Small intestine (tissue), 7 donors: ENCODE results near the gene DDX23. TPM values are rescaled to one million over a fixed set of nuclear protein-coding genes. Genes with fewer than 3 reads are reported as not detected.

ENCODE experiments used
- DNase-seq, 2 donors: peaks; one replicate each; pipeline versions ENCODE4 v3.0.0 to v3.0.0-alpha.2; 2013
- FAIRE-seq: peaks from 2 replicates; lab custom pipeline; 2012; peaks lifted over from hg19 to GRCh38; lab: Jason Lieb, UNC
- H3K27ac ChIP-seq, 3 donors: one replicate each; pipeline ENCODE4 v1.5.1; 2013; ENCODE audit warnings: low read length in 2 of 3, mild to moderate bottlenecking in 2 of 3, control low read depth in 1 of 3, inconsistent platforms in 1 of 3, low read depth in 1 of 3, moderate library complexity in 1 of 3
- H3K27me3 ChIP-seq, 3 donors: one replicate each; pipeline ENCODE4 v1.6.1; 2013; ENCODE audit warnings: low read length in 3 of 3, inconsistent platforms in 1 of 3; ENCODE audit not compliant: control insufficient read depth in 3 of 3, insufficient read depth in 3 of 3
- H3K36me3 ChIP-seq, 3 donors: one replicate each; pipeline ENCODE4 v1.6.1; 2013; ENCODE audit warnings: low read length in 3 of 3, inconsistent platforms in 1 of 3, low read depth in 1 of 3, mild to moderate bottlenecking in 1 of 3, moderate library complexity in 1 of 3; ENCODE audit not compliant: control insufficient read depth in 3 of 3, insufficient read depth in 2 of 3
- H3K4me1 ChIP-seq, 3 donors: one replicate each; pipeline ENCODE4 v1.6.1; 2013; ENCODE audit warnings: low read length in 2 of 3, inconsistent platforms in 1 of 3, low read depth in 1 of 3, mild to moderate bottlenecking in 1 of 3, moderate library complexity in 1 of 3; ENCODE audit not compliant: control insufficient read depth in 3 of 3, insufficient read depth in 2 of 3
- H3K4me3 ChIP-seq, 3 donors: one replicate each; pipeline ENCODE4 v1.5.1; 2013; ENCODE audit warnings: low read length in 3 of 3, control low read depth in 1 of 3, inconsistent platforms in 1 of 3, low read depth in 1 of 3, mild to moderate bottlenecking in 1 of 3, moderate library complexity in 1 of 3
- H3K9me3 ChIP-seq, 2 donors: one replicate each; pipeline ENCODE4 v1.6.1; 2013; ENCODE audit warnings: low read depth in 1 of 2, low read length in 1 of 2; ENCODE audit not compliant: control insufficient read depth in 2 of 2, insufficient read depth in 1 of 2
- WGBS, 3 donors: extraction: QIAGEN DNeasy Blood & Tissue Kit; methylation state at CpG; one replicate each; pipeline ENCODE4 v1.1.7; 2013; 5-methylcytosine and 5-hydroxymethylcytosine counted together
- polyA plus RNA-seq, 4 donors: library from polyadenylated mRNA; stranded (reverse) in 3 of 4; unstranded in 1 of 4; fragments of 200-250 nt in 3 of 4; fragments of 120-200 nt in 1 of 4; gene quantifications; one replicate each; pipeline versions ENCODE4 v1.2.1 to v1.2.3, GENCODE V29; 2013
- donor health status: healthy with polysubstance abuse.
- donor health status: control.
- donor health status: control.
- donor health status: Bipolar disorder and iron deficiency.
- donor health status: healthy.

Gene DDX23
- polyA plus RNA-seq, 4 donors: 53.2 to 85.8 (median 57.1) TPM

DNA sequence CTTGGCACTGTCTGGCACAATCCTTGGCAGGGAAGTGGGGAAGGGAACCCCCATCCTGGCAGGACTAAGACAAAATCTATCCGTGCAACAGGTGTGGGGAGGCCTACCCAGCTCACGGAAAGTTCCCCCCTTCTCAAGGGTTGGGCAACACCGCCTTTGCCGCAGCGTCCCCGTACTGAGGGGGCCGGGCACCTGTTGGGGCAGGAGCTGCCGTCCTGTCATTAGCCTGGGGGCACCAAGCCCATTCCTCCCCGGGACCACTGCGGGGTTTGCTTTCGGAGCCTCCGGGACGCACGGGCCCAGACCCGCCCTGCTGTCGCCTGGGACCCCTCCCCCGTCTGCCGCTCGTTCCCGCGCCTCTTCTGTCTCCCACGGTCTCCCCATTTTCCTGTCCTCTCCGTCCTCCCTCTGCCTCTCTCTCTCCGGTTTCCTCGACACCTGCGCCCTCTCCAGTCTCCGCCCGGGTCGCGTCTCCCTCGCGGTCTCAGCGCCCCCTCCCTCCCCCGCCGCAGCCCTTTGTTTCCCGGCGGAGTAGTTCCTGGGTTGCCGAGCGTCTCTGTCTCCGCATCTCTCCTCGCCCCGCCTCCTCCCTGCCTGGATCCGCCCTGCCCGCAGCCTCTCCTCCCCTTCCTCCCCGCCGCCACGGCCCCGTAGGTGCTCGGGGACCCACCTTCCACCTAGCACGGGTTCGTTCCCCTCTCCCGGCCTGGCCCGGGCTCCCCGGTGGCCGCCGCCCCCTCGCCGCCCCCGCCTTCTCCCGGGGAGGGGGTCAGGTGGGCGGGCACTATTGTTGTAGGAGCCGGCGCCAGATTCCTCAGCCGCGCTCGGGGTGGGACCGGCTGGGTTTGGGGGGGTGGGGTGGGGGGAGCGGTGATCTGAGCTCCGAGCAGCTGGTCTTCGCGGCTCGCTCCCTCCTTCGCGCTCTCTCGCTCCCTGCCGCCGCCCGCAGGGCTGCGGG is 33.8 kb downstream of the DDX23 start, which contains the start of gene CACNB3:
TSS of gene CACNB3 (plus strand) at position 624 of the 958 bp plus-strand sequence. CDS start 434 bp downstream, outside the sequence.
- no peak within 1 kb of the TSS for H3K27ac ChIP-seq
- no peaks in the 10 kb centered on the region for H3K9me3 ChIP-seq
- FAIRE-seq (no peak), DNase-seq (peak; percentile 67 to 81)
- peaks cover 0 to 16% (median 0%) of the 10 kb centered on the region in 3 donors for H3K27me3 ChIP-seq
- H3K4me3 ChIP-seq: peak within 1 kb of the TSS; percentile 42 to 73 (median 58)
- 0 to 2% (median 1%) methylated on average over 45 to 79 of the region's 79 CpGs for WGBS, 3 donors
- H3K4me1 ChIP-seq: peaks cover 0 to 37% (median 10%) of the 10 kb centered on the region in 3 donors
- peaks cover 0 to 7% (median 0%) of the 10 kb centered on the region in 3 donors for H3K36me3 ChIP-seq

DNA sequence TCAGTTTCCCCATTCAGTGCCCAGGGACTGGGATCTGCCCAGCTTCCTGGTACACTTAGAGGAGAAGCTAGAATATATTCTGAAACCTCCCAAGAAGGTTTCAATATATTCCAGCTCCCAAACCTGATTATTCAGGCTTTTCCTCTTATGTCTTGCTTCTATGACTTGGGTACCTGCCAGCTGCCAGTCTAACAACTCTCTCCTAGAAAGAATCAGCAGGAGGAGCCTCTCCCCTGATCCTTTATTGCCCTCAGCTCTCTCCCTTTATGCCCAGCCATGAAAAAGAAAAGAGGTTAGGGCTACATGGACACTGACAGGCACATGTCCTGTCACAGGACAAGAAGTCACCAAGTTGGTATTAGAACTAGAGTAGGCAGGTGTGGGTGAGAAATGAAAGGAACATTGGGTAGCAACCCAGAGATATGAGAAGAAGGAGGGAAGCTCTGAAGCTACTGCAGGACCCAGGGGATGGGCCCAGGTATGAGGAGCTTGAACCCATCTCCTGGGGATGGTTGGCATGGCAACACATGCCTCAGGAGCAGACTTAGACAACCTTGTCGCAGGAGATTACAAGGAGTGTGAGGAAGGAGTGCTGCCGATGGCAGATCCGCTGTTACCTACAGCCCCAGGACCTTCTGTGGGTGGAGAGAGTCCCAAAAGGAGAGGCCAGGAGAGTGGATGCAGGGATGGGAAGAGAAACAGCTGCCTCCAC is 35.7 kb downstream of the DDX23 start:
- H3K4me1 ChIP-seq: peaks cover 0 to 42% (median 7%) of the 10 kb centered on the region in 3 donors
- FAIRE-seq: no peak
- H3K36me3 ChIP-seq: peaks cover 0 to 2% (median 0%) of the 10 kb centered on the region in 3 donors
- peaks cover 0 to 16% (median 0%) of the 10 kb centered on the region in 3 donors for H3K27me3 ChIP-seq
- H3K27ac ChIP-seq: peak overlapping the region in 1 of 3 donors; percentile 93
- no peaks in the 10 kb centered on the region for H3K9me3 ChIP-seq
- WGBS, 3 donors: 66 to 84% (median 84%) methylated on average over 3 of the region's 3 CpGs
- peak; percentile 37 to 54 for DNase-seq
- peak overlapping the region in 1 of 3 donors; percentile 86 for H3K4me3 ChIP-seq

DNA sequence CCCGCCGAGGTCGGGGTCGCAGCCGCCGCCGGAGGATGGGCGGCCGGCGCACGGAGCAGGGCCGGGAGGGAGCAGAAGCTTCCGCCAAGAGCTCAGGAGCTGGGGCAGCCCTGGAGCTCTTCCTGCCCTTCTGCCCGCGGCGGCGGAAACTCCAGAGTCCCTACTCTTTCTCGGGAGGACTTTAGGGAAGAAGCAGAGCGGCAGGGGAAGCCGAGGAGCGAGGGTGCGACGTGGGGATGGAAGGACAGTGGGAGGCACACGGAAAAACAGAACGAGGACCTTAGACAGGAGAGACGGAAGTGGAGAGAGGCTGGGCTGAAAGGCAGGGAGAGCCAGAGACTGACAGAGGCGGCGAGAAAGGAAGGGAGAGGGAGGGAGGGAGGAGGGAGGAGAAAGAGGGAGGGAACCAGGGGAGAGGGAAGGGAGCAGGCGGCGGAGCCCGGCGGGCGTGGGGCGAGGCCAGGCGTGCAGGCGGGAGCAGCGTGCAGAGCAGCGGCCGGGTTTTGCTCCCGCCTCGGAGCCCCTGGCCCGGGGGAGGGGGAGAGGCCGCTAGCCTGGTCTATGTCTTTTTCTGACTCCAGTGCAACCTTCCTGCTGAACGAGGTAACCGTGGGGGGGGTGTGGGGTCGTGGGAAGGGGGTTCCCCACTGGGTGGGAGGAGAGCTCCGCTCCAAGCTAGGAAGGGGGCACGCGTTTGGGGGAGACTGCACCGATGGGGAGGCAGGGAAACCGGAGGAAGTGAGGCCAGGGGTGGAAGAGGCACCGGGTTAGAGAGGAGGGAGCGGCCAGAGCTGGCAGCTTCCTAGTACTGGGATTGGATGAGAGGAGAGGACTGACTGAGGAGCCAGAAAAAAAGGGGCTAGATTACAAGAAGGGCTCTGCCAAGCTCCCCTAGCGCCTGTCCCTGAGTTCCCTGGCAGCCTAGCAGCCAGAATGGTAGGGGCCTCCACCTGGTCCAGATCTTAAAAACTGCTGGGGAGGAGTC is 36.5 kb downstream of the DDX23 start:
- FAIRE-seq: no peak
- Histone ChIP-seq H3K9me3 (no peaks in the 10 kb centered on the region), H3K4me3 (peak overlapping the region; percentile 60 to 86 (median 65))

DNA sequence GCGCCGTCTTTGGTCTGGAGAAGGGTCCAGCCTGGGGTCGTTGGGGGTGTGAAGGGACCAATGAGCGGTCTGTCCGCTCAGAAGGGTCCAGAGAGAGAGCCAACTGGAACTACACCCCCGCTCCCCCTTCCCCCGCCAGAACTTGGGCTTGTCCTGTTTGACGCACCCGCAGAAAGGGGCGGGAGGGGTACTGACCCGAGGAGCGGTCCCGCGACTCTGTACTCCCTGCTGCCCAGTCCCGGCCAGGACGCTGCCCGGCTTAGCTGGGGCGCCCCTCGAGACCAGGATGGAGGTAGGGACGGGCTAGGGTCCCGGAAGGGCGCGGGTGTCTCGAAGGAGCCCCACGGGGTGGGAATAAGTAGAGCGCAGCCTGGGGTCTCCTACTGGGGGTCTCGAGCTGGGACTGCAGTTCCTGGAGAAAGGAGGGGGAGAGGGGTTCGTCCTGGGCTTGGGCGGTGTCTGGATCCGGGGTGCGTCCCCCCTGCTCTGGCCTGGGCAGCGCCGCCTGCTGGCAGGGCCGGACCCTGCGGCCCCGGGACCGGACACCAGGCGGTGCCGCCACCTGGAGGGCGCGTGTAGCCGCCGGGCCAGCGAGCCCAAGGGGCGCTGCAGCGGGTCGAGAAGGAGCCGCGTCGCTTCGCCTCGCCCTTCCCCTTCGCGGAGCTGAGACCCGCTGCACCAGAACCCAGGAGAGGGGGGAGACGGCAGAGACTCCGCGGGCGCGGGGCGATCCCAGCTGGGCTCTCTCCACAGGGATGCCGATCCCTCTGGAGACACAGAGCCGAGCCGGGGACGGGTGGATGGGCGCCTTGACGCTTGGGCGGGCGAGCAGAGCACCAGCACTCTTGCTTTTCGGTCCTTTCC is 37.5 kb downstream of the DDX23 start:
- Histone ChIP-seq H3K4me3 (peak overlapping the region; percentile 60 to 86 (median 65)), H3K4me1 (peaks cover 0 to 55% (median 7%) of the 10 kb centered on the region in 3 donors), H3K27me3 (peaks cover 0 to 16% (median 0%) of the 10 kb centered on the region in 3 donors), H3K9me3 (no peaks in the 10 kb centered on the region), H3K36me3 (no peaks in the 10 kb centered on the region), H3K27ac (peak overlapping the region; percentile 76 to 93 (median 92))
- 0 to 1% (median 0%) methylated on average over 50 to 70 of the region's 70 CpGs for WGBS, 3 donors
- DNase-seq (peak; percentile 85 to 94), FAIRE-seq (no peak)

More for the DNA sequence above, 36.5 kb downstream of the DDX23 start:
- DNase-seq: peak; percentile 92 to 93
- peaks cover 0 to 50% (median 7%) of the 10 kb centered on the region in 3 donors for H3K4me1 ChIP-seq
- H3K27me3 ChIP-seq: peaks cover 0 to 16% (median 0%) of the 10 kb centered on the region in 3 donors
- peak overlapping the region; percentile 76 to 93 (median 92) for H3K27ac ChIP-seq
- 1 to 2% (median 1%) methylated on average over 44 to 54 of the region's 54 CpGs for WGBS, 3 donors
- peaks cover 0 to under 1% (median 0%) of the 10 kb centered on the region in 3 donors for H3K36me3 ChIP-seq

DNA sequence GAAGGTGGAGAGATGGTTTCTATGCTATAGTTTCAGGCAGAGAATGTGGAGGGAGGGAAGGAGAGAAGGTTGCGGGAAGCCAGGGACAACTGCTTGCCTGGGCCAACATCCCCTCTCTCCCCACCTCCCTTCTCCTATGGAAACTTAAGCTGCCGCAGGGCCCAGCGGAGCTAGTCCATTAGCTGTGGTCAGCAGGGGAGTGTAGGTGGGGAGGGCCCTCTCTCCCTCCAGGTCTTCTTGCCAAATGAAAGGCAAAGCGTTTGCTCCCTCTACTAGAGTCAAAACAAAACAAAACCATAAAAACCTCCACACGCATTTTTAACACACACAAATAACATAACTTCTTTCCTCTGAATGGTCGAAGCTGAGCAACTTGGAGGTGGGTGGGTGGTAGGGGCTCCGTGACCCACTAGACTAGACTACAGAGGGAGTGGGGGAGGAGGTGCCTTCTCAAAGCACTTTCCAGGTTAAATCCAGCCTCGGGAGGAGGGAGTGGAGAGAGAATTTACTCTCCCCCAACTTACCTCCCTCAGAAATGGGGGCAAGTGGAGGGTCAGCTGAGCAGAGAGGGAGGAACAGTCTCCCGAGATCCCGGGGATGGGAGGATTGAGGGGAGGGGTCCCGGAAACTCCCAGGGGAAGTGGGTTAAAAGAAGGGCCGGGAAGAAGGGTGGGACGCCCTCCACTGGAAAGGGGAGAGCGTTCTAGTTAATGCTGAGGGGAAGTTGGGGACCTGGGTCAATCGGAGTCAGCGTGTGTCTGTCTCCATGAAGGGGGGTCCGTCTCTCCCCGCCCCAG is 38.3 kb downstream of the DDX23 start:
- H3K36me3 ChIP-seq: no peaks in the 10 kb centered on the region
- H3K4me1 ChIP-seq: peaks cover 0 to 47% (median 7%) of the 10 kb centered on the region in 3 donors
- no peak for FAIRE-seq
- H3K9me3 ChIP-seq: no peaks in the 10 kb centered on the region
- peak in 1 of 2 donors; percentile 8 for DNase-seq
- 24 to 43% (median 32%) methylated on average over 13 to 18 of the region's 18 CpGs for WGBS, 3 donors
- H3K27me3 ChIP-seq: peaks cover 0 to 10% (median 0%) of the 10 kb centered on the region in 3 donors
- H3K4me3 ChIP-seq: peak overlapping the region; percentile 60 to 86 (median 65)
- peak overlapping the region in 2 of 3 donors; percentile 47 to 92 for H3K27ac ChIP-seq

DNA sequence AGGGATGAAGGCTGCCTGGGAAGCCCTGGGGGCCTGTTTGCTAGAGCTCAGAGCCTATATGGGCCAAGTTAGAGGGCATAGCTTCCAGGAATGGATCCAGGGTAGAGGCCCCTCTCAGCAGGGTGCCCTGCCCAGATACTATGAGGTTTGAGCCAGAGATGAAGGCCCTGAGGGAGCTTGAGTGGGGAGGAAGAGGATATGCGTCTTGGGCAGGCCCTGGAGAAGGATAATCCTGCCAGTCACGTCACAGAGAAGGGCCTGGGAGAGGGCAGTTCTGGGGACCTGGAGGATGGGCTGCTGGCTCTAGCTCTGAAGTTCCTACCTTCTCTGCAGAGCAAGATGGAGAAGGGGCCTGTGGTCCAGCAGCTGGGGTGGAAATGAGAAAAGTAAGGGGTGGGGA is 39.6 kb downstream of the DDX23 start:
- peaks cover 0 to 41% (median 7%) of the 10 kb centered on the region in 3 donors for H3K4me1 ChIP-seq
- no peaks in the 10 kb centered on the region for H3K36me3 ChIP-seq
- no peak for FAIRE-seq
- WGBS, 3 donors: 68 to 73% (median 71%) methylated on average over 2 of the region's 2 CpGs
- no peak overlapping the region for H3K4me3 ChIP-seq
- peaks cover 0 to 3% (median 0%) of the 10 kb centered on the region in 3 donors for H3K27me3 ChIP-seq
- H3K27ac ChIP-seq: peak overlapping the region in 1 of 3 donors; percentile 36
- DNase-seq: no peak
- no peaks in the 10 kb centered on the region for H3K9me3 ChIP-seq
